Heart left ventricle (tissue), 13 donors: ENCODE data around the gene SZRD1.

Experiments
- POLR2A ChIP-seq, 2 donors: fragments of 450-650 bp; IDR thresholded peaks; one replicate each; pipeline ENCODE4 v1.6.1; 2017; ENCODE audit warnings: antibody characterized with exemption in 2 of 2, mild to moderate bottlenecking in 2 of 2, moderate library complexity in 2 of 2
- TF ChIP-seq, protein P1 (sequence below), 12 donors: fragments of 200-600 bp; sonication (generic) in 4 of 12; IDR thresholded peaks; one replicate each; pipeline versions ENCODE4 v1.5.0 to v1.8.0; 2018 to 2022; ENCODE audit warnings: antibody characterized with exemption in 12 of 12, mild to moderate bottlenecking in 5 of 12
- donor health status: ischemic (EF 13 %, LVEDD 7.1; RV severe dilation, severe dysfunction).
- donor health status: DM: no; HTN: yes; CAD: no.
- donor health status: DM: no; HTN: no; CAD: no.
- donor health status: ischemic (EF 25% LVEDD 6.9; RV normal size, moderate dysfunction).
- donor health status: ischemic (EF 25% LVEDD 5.7; RV mildly dilated, moderate dysfunction).
- donor health status: ischemic (EF 35%, LVEDD 5.7; RV mildly dilated, moderate dysfunction).
- donor health status: nonischemic (EF 11% LVEDD 7.7; RV severe dilation, severe dysfunction).
- donor health status: DM: yes; HTN: yes; CAD: no.
- donor health status: PGD.
- donor health status: ischemic (EF 29% LVEDD 5.4; RV normal size, mild dysfunction).
- donor health status: nonischemic (EF 23%, LVEDD 6.1; RV moderate dilation, normal function).

DNA sequence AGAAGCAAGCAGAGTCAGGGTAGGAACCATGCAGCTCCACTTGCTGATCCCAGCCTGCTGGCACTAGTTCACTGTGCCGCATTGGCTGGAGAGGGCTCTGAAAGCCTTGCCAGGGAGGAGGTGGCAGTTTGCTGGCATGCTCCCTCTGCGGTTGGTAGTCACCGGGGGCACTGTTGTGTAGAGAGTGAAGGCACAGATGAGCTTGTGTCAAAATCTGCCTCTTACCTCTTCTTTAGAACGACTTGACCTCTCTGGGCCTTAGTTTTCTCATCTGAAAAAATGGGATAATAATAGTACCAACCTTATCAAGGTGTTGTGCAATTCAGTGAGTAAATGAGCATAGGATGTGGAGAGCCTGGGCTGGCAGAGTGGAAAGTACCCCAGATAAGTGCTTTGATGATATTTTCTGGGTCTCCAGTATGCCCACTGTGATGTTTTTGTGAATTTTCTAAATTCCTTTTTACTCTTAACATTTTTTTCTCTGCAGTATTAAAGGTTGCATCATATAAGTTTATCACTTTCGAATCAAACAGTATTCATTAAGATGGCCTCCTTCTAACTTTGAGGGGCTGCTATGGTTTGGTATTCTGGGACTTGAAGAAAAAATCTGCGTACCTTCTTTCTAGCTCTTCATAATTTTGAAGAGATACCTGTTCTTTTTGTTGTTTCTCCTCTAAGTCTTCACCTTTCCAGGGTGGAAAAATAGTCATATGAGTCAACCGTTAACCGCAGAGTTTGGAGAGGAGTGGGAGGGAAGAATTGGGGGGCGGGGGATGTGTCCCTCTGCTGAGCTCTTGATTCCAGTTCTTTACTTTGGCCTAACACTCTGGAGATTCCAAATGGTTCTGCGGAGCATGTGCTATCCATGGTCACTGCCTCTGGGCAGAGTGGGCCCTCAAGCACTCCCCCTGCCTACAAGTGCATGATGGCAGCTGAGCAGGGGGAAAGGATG lies 26.8 kb downstream of the SZRD1 start:
- TF ChIP-seq, protein P1, sequence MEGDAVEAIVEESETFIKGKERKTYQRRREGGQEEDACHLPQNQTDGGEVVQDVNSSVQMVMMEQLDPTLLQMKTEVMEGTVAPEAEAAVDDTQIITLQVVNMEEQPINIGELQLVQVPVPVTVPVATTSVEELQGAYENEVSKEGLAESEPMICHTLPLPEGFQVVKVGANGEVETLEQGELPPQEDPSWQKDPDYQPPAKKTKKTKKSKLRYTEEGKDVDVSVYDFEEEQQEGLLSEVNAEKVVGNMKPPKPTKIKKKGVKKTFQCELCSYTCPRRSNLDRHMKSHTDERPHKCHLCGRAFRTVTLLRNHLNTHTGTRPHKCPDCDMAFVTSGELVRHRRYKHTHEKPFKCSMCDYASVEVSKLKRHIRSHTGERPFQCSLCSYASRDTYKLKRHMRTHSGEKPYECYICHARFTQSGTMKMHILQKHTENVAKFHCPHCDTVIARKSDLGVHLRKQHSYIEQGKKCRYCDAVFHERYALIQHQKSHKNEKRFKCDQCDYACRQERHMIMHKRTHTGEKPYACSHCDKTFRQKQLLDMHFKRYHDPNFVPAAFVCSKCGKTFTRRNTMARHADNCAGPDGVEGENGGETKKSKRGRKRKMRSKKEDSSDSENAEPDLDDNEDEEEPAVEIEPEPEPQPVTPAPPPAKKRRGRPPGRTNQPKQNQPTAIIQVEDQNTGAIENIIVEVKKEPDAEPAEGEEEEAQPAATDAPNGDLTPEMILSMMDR (IDR thresholded peaks at IDR 0.05), result no peak
- no peak for TF ChIP-seq POLR2A (IDR thresholded peaks at IDR 0.05)
